Liver (tissue), 3 donors: ENCODE measurements around the gene CFAP73.

Source experiments
- EGR1 ChIP-seq, 2 donors: IDR thresholded peaks; 2 replicates each; pipeline ENCODE4 v1.6.1; 2016 to 2018; ENCODE audit warnings: antibody characterized with exemption in 2 of 2, low read depth in 2 of 2
- GABPA ChIP-seq, 2 donors: IDR thresholded peaks in 1 of 2; conservative IDR thresholded peaks in 1 of 2; 2 replicates each; pipeline ENCODE4 v1.6.1; 2016; ENCODE audit warnings: antibody characterized with exemption in 2 of 2, mild to moderate bottlenecking in 1 of 2, moderate library complexity in 1 of 2
- NR2F2 ChIP-seq: IDR thresholded peaks from 2 replicates; pipeline ENCODE4 v1.6.1; 2016; ENCODE audit warnings: antibody characterized with exemption
- TAF1 ChIP-seq: conservative IDR thresholded peaks from 2 replicates; pipeline ENCODE4 v1.6.1; 2016; ENCODE audit warnings: antibody characterized with exemption, mild to moderate bottlenecking
- TF ChIP-seq, protein P1 (sequence below): fragments of 150-350 bp; IDR thresholded peaks from 2 replicates; pipeline ENCODE4 v1.5.1; 2017; ENCODE audit warnings: improper control_type of control experiment, low read depth, low read length; ENCODE audit not compliant: missing input control
- TF ChIP-seq, protein P2 (sequence below): IDR thresholded peaks from 2 replicates; pipeline ENCODE4 v1.6.1; 2016; ENCODE audit warnings: antibody characterized with exemption
- donor health status: healthy.
- donor health status: healthy.

DNA sequence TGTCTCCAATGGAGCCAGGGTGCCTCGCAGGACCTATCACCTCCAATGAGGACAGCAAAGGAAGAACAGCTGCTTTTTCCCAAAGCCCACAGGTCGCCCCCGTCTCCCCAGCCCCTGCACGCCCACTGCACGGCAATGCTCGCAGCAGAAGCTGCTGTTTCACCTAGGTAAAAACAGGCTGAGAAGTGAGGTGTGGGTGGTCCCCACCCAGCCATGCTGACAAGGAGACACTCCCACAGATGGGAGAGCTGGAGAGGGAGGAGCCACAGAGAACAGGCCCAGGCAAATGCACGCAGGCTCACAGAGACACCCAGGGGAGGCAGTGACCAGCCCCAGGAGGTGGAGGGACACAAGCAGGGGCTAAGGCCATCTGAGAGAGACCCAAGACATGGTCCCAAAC is 10.4 kb downstream of the CFAP73 start:
- TF ChIP-seq, protein P1, sequence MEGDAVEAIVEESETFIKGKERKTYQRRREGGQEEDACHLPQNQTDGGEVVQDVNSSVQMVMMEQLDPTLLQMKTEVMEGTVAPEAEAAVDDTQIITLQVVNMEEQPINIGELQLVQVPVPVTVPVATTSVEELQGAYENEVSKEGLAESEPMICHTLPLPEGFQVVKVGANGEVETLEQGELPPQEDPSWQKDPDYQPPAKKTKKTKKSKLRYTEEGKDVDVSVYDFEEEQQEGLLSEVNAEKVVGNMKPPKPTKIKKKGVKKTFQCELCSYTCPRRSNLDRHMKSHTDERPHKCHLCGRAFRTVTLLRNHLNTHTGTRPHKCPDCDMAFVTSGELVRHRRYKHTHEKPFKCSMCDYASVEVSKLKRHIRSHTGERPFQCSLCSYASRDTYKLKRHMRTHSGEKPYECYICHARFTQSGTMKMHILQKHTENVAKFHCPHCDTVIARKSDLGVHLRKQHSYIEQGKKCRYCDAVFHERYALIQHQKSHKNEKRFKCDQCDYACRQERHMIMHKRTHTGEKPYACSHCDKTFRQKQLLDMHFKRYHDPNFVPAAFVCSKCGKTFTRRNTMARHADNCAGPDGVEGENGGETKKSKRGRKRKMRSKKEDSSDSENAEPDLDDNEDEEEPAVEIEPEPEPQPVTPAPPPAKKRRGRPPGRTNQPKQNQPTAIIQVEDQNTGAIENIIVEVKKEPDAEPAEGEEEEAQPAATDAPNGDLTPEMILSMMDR, result no peak
- no peak for TF ChIP-seq TAF1
- no peak for TF ChIP-seq GABPA (IDR thresholded peaks at IDR 0.05 in 1 of 2, conservative IDR thresholded peaks at IDR 0.05 in 1 of 2)
- TF ChIP-seq, protein P2, sequence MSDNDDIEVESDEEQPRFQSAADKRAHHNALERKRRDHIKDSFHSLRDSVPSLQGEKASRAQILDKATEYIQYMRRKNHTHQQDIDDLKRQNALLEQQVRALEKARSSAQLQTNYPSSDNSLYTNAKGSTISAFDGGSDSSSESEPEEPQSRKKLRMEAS, result no peak
- TF ChIP-seq NR2F2, result no peak
- TF ChIP-seq EGR1 (IDR thresholded peaks at IDR 0.05; ENCODE audit: low read depth in 2 of 2), result no peak
